GM12872 (cell line): Measurements from ENCODE around the gene NXPH4.

ENCODE experiments used
- CTCF ChIP-seq: IDR thresholded peaks from 3 replicates; pipeline ENCODE4 v1.5.1; 2011; ENCODE audit warnings: low read depth, mild to moderate bottlenecking, low read length, moderate library complexity; ENCODE audit not compliant: insufficient read depth

NXPH4 gene

GRCh38 chr12:57258977-57259970, 42.7 kb downstream of the NXPH4 start:
- no peak for TF ChIP-seq CTCF

- TF ChIP-seq CTCF: no peak
Measured at GRCh38 chr12:57260366-57260765, 43.8 kb downstream of the NXPH4 start.

GRCh38 chr12:57261428-57261865, 44.9 kb downstream of the NXPH4 start:
- TF ChIP-seq CTCF: no peak

- no peak for TF ChIP-seq CTCF
Measured at GRCh38 chr12:57262126-57262822, 45.7 kb downstream of the NXPH4 start.

- TF ChIP-seq CTCF: no peak
Measured at GRCh38 chr12:57263096-57263495, 46.5 kb downstream of the NXPH4 start.

GRCh38 chr12:57266681-57267080, 50.1 kb downstream of the NXPH4 start:
- TF ChIP-seq CTCF: no peak

- TF ChIP-seq CTCF: no peak
Measured at GRCh38 chr12:57268264-57268663, 51.7 kb downstream of the NXPH4 start.
